ENCODE results near the gene KLK11. TPM values are rescaled to one million over a fixed set of nuclear protein-coding genes. Genes with fewer than 3 reads are reported as not detected.

Gene KLK11
- total and polyA plus RNA-seq, 2 of the 8 experiments (the other 6 are each of a cell fraction or from before 2014, with no cell fraction given) = 0.45 TPM; not detected in 1

- no peak overlapping the region for H2BK20ac ChIP-seq (ENCODE audit: low read length)
- no peak overlapping the region for H4K8ac ChIP-seq (ENCODE audit: extremely low read depth, insufficient read depth, low read length)
- H3K79me2 ChIP-seq (ENCODE audit: control insufficient read depth in 1 of 2, insufficient read depth in 2 of 2, low read length in 2 of 2) = no peaks in the 10 kb centered on the region
- 0 out of 2 replicates have a peak overlapping the region, but pooled peaks have one; percentile 35 for H2BK5ac ChIP-seq (ENCODE audit: low read depth, low read length)
- peaks cover 3 to 30% (median 18%) of the 10 kb centered on the region in 4 experiments for H3K4me1 ChIP-seq (replicated peaks in 1 of 4; ENCODE audit: control insufficient read depth in 3 of 4, insufficient read depth in 4 of 4, low read length in 3 of 4)
- no peak overlapping the region for H3K9ac ChIP-seq (replicated peaks in 1 of 4; ENCODE audit: extremely low read depth in 1 of 4, low read depth in 3 of 4, low read length in 3 of 4)
- no peak overlapping the region; the same call in 1 of the 2 replicates for H2AK5ac ChIP-seq (ENCODE audit: low read depth, low read length)
- H4K5ac ChIP-seq (ENCODE audit: insufficient read length, low read depth, low read length) = no peak overlapping the region
- no peak overlapping the region for H3K4me3 ChIP-seq (ENCODE audit: extremely low read depth in 1 of 4, insufficient read depth in 2 of 4, low read depth in 3 of 4, low read length in 4 of 4)
- H3K27ac ChIP-seq (ENCODE audit: low read depth, low read length) = no peak overlapping the region
- ChIA-PET CTCF (ENCODE audit: partially characterized antibody) (interaction anchor here (0.6 to 15.0 kb wide), 12 partner anchors 14 to 139 kb away, joined by 3 to 269 read pairs (median 4); no protein-coding TSS in a partner anchor), POLR2A (ENCODE audit: partially characterized antibody) (interaction anchor here (1.2 kb wide), 1 partner anchor 70 kb away, joined by 3 read pairs; no protein-coding TSS in a partner anchor)
- H2BK120ac ChIP-seq (replicated peaks; ENCODE audit: low read depth, low read length) = no peak overlapping the region
- no peak overlapping the region for H3K14ac ChIP-seq (ENCODE audit: insufficient read length)
- peak overlapping the region; percentile 90; the same call in 1 of the 2 replicates for H2BK12ac ChIP-seq (ENCODE audit: low read depth, low read length)
- 84 to 100% methylated on average over 2 to 14 of the region's 14 CpGs for WGBS, 2 experiments (ENCODE audit: extremely low coverage in 1 of 2, insufficient coverage in 1 of 2, insufficient read length in 1 of 2, insufficient replicate concordance in 2 of 2, low coverage in 1 of 2, low lambda C conversion rate in 2 of 2, missing lambda C conversion rate in 1 of 2)
- no peaks in the 10 kb centered on the region for H3K9me3 ChIP-seq (ENCODE audit: insufficient read depth in 2 of 2, low read depth in 1 of 2, low read length in 1 of 2)
- H3K23ac ChIP-seq (ENCODE audit: insufficient read length) = no peak overlapping the region
- H2BK15ac ChIP-seq (ENCODE audit: low read length) = 0 out of 2 replicates have a peak overlapping the region, but pooled peaks have one; percentile 46
- no peak overlapping the region for H4K91ac ChIP-seq (replicated peaks; ENCODE audit: insufficient read length, low read length)
- H3K4me2 ChIP-seq (ENCODE audit: insufficient read depth in 1 of 2, low read depth in 2 of 2, low read length in 2 of 2) = no peak overlapping the region
- H2AFZ ChIP-seq (ENCODE audit: low read length) = no peak overlapping the region
- H4K20me1 ChIP-seq (replicated peaks in 1 of 2; ENCODE audit: control insufficient read depth in 1 of 2, insufficient read depth in 2 of 2, low read length in 2 of 2) = no peaks in the 10 kb centered on the region
- FAIRE-seq (no peak), DNase-seq (ENCODE audit: low read depth in 1 of 2, low spot score in 2 of 2) (no peak)
- H3K23me2 ChIP-seq (ENCODE audit: low read depth, low read length) = peaks cover 5% of the 10 kb centered on the region; the same call in 1 of the 2 replicates
- no peak overlapping the region for H3K4ac ChIP-seq (replicated peaks; ENCODE audit: insufficient read length, low read depth, low read length)
- no peak overlapping the region for H3K56ac ChIP-seq (replicated peaks; ENCODE audit: insufficient read length, low read depth, low read length)
- peaks cover 0 to 23% (median 14%) of the 10 kb centered on the region in 4 experiments; a peak in 5 of 7 replicates for H3K27me3 ChIP-seq (replicated peaks in 1 of 4; ENCODE audit: control insufficient read depth in 3 of 4, extremely low read depth in 1 of 4, insufficient read depth in 3 of 4, low read length in 3 of 4)
- no peaks in the 10 kb centered on the region for H3K79me1 ChIP-seq (ENCODE audit: low read depth, low read length)
- H3K18ac ChIP-seq (ENCODE audit: extremely low read depth, low read length) = peak overlapping the region; percentile 6; the same call in 1 of the 2 replicates
- no peaks in the 10 kb centered on the region for H3K36me3 ChIP-seq (ENCODE audit: control insufficient read depth in 2 of 4, insufficient read depth in 4 of 4, low read length in 3 of 4)
- no peak for TF ChIP-seq CREB1 (IDR thresholded peaks at IDR 0.05)
- no peak for TF ChIP-seq RFX5 (IDR thresholded peaks at IDR 0.05; ENCODE audit: borderline replicate concordance, low read depth, low read length)
- TF ChIP-seq CHD1 (IDR thresholded peaks at IDR 0.05; ENCODE audit: low read depth, low read length) = no peak
- no peak for TF ChIP-seq SP2 (IDR thresholded peaks at IDR 0.05; ENCODE audit: low read length)
- no peak for TF ChIP-seq KDM4A (IDR thresholded peaks at IDR 0.05; ENCODE audit: low read depth, low read length, severe bottlenecking)
- TF ChIP-seq USF2 (IDR thresholded peaks at IDR 0.05; ENCODE audit: low read length) = no peak
- TF ChIP-seq SIX5 (IDR thresholded peaks at IDR 0.05; ENCODE audit: low read depth, low read length) = no peak
- TF ChIP-seq CHD2 (IDR thresholded peaks at IDR 0.05; ENCODE audit: low read length) = no peak
- TF ChIP-seq CTCF (IDR thresholded peaks at IDR 0.05; ENCODE audit: control extremely low read depth in 1 of 3, insufficient read depth in 1 of 3, low read depth in 1 of 3, low read length in 3 of 3) = no peak
- TF ChIP-seq SAP30 (IDR thresholded peaks at IDR 0.05; ENCODE audit: insufficient read depth, insufficient replicate concordance, low read length) = no peak
Measured at GRCh38 chr19:51022526-51022925, 3.9 kb downstream of the KLK11 start.

All from H1 (cell line).